Stimulated activated naive CD8-positive, alpha-beta T cell treated with anti-CD3 and anti-CD28 coated beads, Interleukin-15, amount 100 ng/mL, for 72 hours (primary cell): ENCODE data around the gene PPP2R1B.
A peak's percentile ranks its signal among the peaks of the same experiment; 100 is the strongest.

ENCODE experiments used
- ATAC-seq: fragments of 150-1000 bp; cut with Tn5 transposase; 2 replicates; pipeline ENCODE4 v1.10.0; 2021; ENCODE audit warnings: mild to moderate bottlenecking, moderate library complexity
- DNase-seq, 2 donors: peaks; one replicate each; pipeline ENCODE4 v3.0.0; 2021 to 2022
- H3K27ac Mint-ChIP-seq, 2 donors: one replicate each; pipeline ENCODE4 v1.8.0; 2022; ENCODE audit warnings: mild to moderate bottlenecking in 2 of 2, mixed read lengths in 2 of 2, moderate library complexity in 2 of 2
- H3K27me3 Mint-ChIP-seq: one replicate; pipeline ENCODE4 v1.8.0; 2022; ENCODE audit warnings: mixed read lengths
- H3K4me1 Mint-ChIP-seq: one replicate; pipeline ENCODE4 v1.8.0; 2022; ENCODE audit warnings: mild to moderate bottlenecking, mixed read lengths
- H3K4me3 Mint-ChIP-seq, 2 donors: one replicate each; pipeline ENCODE4 v1.8.0; 2022; ENCODE audit warnings: mild to moderate bottlenecking in 2 of 2, mixed read lengths in 2 of 2, moderate library complexity in 1 of 2
- H3K9me3 Mint-ChIP-seq, 2 donors: one replicate each; pipeline ENCODE4 v1.8.0; 2022; ENCODE audit warnings: mixed read lengths in 2 of 2

Gene PPP2R1B

DNA sequence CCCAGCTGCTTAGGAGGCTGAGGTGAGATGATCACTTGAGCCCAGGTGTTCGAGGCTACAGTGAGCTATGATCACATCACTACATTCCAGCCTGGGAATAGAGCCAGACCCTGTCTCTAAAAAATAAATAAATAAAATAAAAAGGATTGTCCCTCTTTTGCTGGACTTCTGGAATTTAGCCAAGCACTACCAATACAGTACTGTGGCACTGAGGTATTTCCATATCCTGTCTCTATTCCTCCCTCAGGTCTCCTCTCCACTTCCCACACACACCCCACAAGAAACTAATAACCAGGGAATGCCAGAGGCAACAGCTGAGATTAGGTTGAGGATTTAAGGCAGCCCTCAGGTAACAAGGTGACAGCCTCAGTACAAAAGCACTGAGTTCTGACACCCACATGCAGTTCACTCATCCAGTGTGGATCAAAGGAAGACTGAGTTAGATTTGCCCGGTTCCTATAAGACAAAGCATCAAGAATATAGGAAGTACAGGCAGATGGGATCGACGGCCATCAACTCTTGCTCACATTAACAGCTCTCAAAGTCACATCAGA lies 4.5 kb upstream of the PPP2R1B start:
- ATAC-seq, result no peak
- Mint-ChIP-seq H3K4me1 (peaks cover 10% of the 10 kb centered on the region), H3K9me3 (no peaks in the 10 kb centered on the region), H3K27ac (no peak overlapping the region), H3K4me3 (no peak overlapping the region), H3K27me3 (no peaks in the 10 kb centered on the region)
- no peak for DNase-seq

DNA sequence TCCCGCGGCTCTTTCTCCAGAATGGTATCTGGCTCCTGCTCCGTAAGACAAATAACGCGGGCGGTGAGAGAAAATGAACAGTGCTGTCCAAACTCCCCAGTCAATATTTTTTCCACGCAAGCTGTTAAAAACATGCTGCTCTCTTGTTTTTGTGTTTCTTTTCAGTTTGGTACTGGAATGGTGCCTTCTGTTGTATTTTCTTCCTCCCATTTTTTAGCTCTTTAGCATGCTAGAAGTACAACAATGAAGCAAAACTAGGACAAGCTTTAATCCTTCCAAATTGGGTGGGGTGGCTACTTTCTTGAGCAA lies 599 bp upstream of the PPP2R1B start:
- Mint-ChIP-seq H3K27me3 (no peaks in the 10 kb centered on the region), H3K4me3 (peak overlapping the region; percentile 95 to 100), H3K27ac (peak overlapping the region; percentile 72 to 99), H3K4me1 (peaks cover 38% of the 10 kb centered on the region), H3K9me3 (no peaks in the 10 kb centered on the region)
- ATAC-seq (no peak), DNase-seq (no peak)

DNA sequence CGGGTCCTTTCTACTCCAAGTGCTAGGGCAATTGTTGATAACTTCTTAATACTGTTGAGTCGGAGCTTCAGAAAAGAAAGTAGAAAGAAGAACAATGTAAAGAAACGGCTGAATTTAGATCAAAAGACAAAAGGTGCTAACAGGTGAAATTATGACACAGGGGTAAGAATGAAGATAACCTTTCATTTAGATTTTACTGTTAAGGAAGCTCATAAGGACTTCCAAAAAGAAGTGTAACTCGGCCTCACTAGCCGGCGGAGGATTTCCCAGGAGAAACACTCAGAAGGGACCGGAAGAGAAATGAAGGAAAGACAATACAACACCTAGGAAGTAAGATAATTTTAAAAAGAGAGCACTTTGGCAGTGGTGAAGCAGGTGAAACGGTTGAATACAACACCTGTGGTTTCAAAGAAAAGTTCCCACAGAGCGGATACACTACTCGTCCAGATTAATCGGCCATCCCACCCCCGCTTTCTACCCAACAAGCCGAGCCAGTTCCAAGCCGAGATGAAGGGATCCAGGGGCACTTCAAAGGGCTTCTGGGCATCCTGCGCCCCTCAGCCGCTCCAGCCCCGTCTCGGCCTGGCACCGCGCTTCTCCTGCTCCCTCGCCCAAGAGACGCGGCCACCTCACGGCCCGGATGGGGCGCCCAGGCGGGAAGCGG lies 737 bp downstream of the PPP2R1B start:
- peaks cover 38% of the 10 kb centered on the region for H3K4me1 Mint-ChIP-seq
- peak overlapping the region; percentile 97 to 99 for H3K27ac Mint-ChIP-seq
- DNase-seq, result no peak

DNA sequence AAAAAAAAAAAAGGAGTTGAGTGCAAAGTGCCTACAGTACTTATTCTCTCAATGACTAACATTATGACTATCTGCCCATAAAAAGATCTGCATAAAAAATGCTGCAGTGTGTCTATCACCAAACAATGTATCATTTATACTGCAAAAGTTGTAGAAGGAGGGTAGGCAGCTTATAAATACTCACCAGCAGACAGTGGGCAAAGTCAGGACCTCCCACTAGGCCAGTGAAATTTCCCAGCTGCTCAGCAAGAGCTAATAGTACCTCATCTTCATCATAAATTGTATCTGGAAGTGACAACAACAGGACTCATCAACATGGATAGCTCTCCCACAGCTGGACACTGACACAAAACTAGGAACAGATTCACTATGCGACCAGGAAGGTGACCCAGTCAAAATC lies 1.6 kb downstream of the PPP2R1B start:
- H3K27ac Mint-ChIP-seq, result no peak overlapping the region
- no peaks in the 10 kb centered on the region for H3K9me3 Mint-ChIP-seq
- peaks cover 38% of the 10 kb centered on the region for H3K4me1 Mint-ChIP-seq
- ATAC-seq (no peak), DNase-seq (no peak)
- peak overlapping the region; percentile 95 to 100 for H3K4me3 Mint-ChIP-seq
- H3K27me3 Mint-ChIP-seq, result no peaks in the 10 kb centered on the region

More for the DNA sequence above, 737 bp downstream of the PPP2R1B start:
- no peak for ATAC-seq
- Mint-ChIP-seq H3K27me3 (no peaks in the 10 kb centered on the region), H3K9me3 (no peaks in the 10 kb centered on the region), H3K4me3 (peak overlapping the region; percentile 95 to 100)

DNA sequence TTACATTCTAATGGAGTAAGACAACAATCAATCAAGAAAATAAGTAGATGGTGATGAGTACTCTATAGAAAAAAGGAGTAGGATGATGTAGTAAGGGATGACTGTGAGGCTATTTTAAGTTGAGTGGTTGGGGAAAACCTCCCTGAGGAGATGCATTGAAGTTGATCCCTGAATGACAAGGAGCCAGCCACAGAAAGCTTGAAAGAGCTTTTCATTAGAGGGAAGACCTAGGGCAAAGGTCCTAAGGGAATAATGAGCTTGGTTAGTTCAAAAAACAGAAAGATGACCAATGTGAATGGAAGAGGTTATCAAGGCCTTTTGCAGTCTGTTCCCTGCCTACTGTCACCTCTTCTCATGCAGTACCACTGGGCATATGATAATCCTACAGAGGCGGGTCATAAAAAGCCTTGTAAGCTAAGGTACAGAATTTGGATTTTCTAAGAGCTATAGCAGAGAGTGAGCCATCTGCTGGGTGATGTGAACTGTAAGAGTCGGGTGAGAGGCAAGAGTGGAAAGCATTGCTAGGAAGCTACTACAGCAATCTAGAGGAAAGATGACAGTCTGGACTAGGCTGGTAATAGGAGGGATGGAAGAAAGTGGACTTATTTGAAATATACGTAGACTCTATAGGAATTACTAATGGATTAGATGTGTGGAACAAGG lies 3.1 kb downstream of the PPP2R1B start:
- DNase-seq, result no peak
- Mint-ChIP-seq H3K27ac (no peak overlapping the region), H3K27me3 (no peaks in the 10 kb centered on the region), H3K4me3 (no peak overlapping the region), H3K4me1 (peaks cover 38% of the 10 kb centered on the region), H3K9me3 (no peaks in the 10 kb centered on the region)
- ATAC-seq, result no peak

DNA sequence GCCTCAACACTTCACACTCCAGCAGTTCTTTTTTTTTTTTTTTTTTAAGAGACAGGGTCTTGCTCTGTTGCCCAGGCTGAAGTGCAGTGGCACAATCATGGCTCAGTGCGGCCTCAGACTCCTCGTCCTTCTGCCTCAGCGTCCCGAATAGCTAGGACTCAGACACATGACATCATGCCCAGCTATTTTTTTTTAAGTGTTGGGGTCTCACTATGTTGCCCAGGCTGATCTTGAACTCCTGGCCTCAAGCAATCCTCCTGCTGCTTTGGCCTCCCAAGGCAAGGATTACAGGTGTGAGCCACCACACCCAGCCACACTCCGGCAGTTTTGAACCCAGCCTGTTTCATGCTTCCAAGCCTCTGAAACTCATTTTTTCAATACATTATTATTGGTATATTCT lies 3.7 kb downstream of the PPP2R1B start:
- no peak overlapping the region for H3K4me3 Mint-ChIP-seq
- DNase-seq (no peak), ATAC-seq (no peak)
- H3K9me3 Mint-ChIP-seq, result no peaks in the 10 kb centered on the region
- H3K4me1 Mint-ChIP-seq, result peaks cover 38% of the 10 kb centered on the region
- no peaks in the 10 kb centered on the region for H3K27me3 Mint-ChIP-seq
- H3K27ac Mint-ChIP-seq, result peak overlapping the region in 1 of 2 donors; percentile 37

DNA sequence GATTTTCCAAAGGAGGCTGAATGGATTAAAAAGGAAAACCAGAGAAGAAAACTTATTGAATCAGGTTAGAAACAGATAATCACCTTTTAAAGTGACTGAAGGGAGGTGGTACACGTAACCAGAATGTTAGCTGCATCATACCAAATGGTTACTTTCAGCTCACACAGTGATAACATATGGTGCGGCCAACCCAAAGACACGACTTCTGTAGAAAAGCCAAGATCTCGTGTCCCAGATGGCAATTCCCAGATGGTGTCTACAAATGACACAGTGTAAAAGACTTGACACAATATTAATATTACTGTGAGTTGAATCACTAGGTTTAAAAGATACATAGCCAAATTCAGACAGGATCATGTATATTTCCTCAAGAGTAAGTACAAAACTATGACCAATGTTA lies 5.2 kb downstream of the PPP2R1B start:
- DNase-seq (no peak), ATAC-seq (no peak)
- H3K9me3 Mint-ChIP-seq, result no peaks in the 10 kb centered on the region
- peaks cover 28% of the 10 kb centered on the region for H3K4me1 Mint-ChIP-seq
- H3K27me3 Mint-ChIP-seq, result no peaks in the 10 kb centered on the region
- no peak overlapping the region for H3K27ac Mint-ChIP-seq
- no peak overlapping the region for H3K4me3 Mint-ChIP-seq

DNA sequence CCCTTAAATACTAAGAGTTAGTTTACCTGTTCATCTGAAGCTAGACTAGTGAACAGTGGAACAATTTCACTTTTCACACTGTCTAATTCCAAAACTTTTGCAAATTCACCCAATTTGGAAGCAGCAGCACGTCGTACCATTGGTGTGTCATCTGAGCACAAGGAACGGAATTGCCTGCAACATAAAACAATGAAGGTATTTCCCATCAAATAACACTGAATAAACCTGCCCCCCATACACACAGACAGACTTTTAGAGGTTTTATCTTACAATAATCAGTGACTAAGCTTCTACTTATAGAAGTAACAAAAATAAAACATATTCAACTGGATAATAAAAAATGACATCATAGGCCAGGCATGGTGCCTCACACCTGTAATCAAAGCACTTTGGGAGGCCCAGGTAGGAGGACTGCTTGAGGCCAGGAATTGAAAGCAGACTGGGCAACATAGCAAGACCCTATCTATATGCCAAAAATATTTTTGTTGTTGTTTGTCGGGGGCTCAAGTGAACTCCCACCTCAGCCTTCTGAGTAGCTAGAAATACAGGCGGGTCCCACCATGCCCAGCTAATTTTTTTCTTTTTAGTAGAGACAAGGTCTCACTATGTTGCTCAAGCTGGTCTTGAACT lies 6.3 kb downstream of the PPP2R1B start:
- Mint-ChIP-seq H3K9me3 (no peaks in the 10 kb centered on the region), H3K27me3 (no peaks in the 10 kb centered on the region), H3K4me1 (peaks cover 25% of the 10 kb centered on the region), H3K27ac (no peak overlapping the region), H3K4me3 (no peak overlapping the region)
- DNase-seq (no peak), ATAC-seq (no peak)

DNA sequence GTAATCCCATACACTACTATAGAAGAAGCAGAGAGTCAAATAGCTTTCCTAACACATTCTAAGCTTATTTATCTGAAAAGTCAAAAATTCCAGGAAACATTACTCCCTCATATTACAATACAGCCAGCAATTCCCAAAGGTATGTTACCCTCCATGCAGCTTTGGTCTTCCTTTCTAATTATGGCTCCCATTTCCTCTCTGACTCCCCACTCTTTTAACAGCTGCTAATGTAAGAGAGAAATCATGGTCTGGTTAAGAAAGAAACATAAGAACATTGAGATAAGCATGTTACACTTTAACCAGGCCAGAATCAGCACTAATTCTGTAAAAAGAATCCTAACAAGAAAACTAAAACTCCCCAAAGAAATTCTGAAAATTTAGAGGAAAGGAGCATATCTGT lies 6.8 kb downstream of the PPP2R1B start:
- Mint-ChIP-seq H3K27ac (no peak overlapping the region), H3K27me3 (no peaks in the 10 kb centered on the region)
- no peak for ATAC-seq

DNA sequence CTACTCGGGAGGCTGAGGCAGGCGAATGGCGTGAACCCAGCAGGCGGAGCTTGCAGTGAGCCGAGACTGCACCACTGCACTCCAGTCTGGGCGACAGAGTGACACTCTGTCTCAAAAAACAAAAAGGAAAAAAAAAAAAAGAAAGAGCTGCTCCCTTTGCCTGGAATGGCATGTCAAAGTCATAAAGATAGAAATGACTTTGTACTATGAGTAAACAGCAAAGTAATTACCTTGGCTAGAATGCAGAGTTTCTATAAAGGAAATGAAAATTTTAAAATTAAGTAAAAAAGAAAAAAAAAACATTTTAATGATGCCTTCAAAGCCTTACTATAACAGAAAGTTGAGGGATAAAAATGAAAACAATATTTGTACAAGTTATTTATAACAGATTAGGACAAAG lies 10.1 kb downstream of the PPP2R1B start:
- Mint-ChIP-seq H3K4me3 (no peak overlapping the region), H3K27me3 (no peaks in the 10 kb centered on the region), H3K4me1 (no peaks in the 10 kb centered on the region), H3K9me3 (no peaks in the 10 kb centered on the region), H3K27ac (no peak overlapping the region)
- DNase-seq (no peak), ATAC-seq (no peak)

More for the DNA sequence above, 6.8 kb downstream of the PPP2R1B start:
- Mint-ChIP-seq H3K4me3 (no peak overlapping the region), H3K9me3 (no peaks in the 10 kb centered on the region), H3K4me1 (peaks cover 19% of the 10 kb centered on the region)
- DNase-seq, result no peak

DNA sequence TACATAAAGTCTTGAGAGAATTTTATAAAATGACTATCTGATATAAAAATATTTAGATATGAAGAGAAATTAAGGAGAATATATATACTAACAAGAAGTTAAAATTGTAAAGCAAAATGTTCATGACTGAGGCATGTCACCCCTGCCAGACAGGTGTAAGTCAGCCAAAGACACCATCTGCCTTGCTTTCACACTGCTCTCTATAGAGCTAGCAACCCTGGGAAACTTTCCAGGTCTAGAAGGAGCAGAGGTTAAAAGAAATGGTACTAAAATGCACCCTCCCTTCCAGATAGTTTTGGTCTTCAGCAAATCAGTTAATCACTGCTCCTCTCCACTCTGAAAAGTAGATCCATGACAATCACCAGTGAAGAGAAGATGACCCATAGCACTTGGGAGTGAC lies 16.5 kb downstream of the PPP2R1B start:
- Mint-ChIP-seq H3K4me1 (no peaks in the 10 kb centered on the region), H3K4me3 (no peak overlapping the region), H3K27me3 (no peaks in the 10 kb centered on the region), H3K9me3 (no peaks in the 10 kb centered on the region), H3K27ac (no peak overlapping the region)
- no peak for ATAC-seq
- no peak for DNase-seq

DNA sequence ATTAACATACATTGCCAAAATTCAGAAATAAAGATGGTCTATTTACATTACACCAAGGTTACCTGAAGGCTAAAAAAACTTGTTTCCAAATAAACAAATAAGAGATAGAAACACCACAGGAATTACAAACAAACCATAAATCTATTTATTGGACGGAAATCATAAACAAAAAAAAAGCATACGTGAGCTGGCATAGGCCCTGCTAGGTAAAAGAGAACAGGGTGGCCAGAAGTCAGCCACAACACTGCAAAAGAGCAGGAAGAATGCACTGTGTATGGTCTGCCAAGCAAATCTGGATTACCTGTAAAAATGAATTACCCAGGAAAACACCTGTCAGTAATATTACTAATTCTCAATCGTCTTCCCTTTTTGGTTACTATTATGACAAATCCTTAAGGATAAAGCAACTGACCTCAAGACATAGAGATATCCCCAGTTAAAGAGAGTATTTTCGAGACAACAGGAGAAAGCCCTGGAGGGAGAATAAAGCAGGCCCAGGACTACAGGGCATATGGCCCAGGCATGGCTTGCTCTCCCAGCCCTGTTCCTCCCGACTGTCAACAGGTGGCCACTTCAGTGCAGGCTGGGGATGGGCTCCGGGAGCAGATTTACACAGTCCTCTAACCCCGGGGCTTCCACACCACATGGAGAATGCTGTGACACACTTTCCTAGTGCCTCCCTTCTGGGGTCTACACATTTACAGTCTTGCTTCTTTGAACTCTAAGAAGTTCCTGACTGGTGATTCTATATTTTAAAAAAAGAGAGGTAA lies 18.0 kb downstream of the PPP2R1B start:
- Mint-ChIP-seq H3K4me3 (no peak overlapping the region), H3K27ac (no peak overlapping the region), H3K9me3 (no peaks in the 10 kb centered on the region), H3K27me3 (no peaks in the 10 kb centered on the region), H3K4me1 (no peaks in the 10 kb centered on the region)
- ATAC-seq (no peak), DNase-seq (no peak)

DNA sequence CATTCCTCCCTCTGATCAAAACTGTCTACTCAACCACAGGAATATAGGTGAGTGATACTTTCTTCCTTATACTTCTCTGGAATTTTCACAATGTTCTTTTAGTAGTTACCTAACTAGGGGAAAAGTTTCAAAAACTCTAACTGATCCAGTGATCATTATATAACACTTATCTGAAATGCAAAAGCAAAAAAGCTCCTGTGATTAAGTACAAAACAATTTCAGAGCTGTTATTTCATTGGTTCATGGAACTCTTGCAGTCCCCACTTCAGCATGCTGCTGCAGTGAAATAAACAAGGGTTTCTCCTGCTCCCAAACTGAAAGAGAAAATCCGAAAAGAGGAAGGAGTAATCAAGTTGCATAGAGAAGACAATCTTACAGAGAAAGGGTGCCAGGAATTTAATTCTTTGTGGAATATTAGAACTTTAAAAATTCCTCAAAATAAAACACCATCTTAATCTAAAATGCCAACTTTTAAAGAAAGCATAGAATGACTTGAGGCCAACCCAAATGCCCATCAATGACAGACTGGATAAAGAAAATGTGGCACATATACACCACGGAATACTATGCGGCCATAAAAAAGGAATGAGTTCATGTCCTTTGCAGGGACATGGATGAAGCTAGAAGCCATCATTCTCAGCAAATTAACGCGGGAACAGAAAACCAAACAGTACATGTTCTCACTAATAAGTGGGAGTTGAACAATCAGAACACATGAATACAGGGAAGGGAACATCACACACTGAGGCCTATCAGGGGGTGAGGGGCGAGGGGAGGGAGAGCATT lies 20.3 kb downstream of the PPP2R1B start:
- Mint-ChIP-seq H3K27me3 (no peaks in the 10 kb centered on the region), H3K4me3 (no peak overlapping the region), H3K9me3 (no peaks in the 10 kb centered on the region), H3K4me1 (no peaks in the 10 kb centered on the region), H3K27ac (no peak overlapping the region)
- DNase-seq, result no peak
- no peak for ATAC-seq

DNA sequence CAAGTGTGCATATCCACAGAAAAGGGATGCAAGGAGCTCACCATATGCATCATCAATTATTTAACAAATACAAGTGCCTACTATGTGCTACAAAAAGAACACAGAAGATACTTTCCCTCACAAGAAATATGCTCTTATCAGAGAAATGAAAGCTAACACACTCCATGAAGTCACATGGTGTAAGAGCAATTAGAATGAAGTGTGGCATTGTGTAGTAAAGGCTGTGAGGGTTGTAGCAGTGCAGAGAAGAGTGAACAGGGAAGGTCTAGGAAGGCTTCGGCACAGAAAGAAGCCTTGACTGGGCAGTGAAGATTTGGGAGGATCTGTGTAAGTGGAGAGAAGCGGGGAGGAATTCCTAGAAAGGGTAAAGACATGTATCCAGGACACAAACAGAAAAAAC lies 22.5 kb downstream of the PPP2R1B start:
- DNase-seq, result no peak
- Mint-ChIP-seq H3K4me3 (no peak overlapping the region), H3K27me3 (no peaks in the 10 kb centered on the region), H3K4me1 (no peaks in the 10 kb centered on the region), H3K9me3 (no peaks in the 10 kb centered on the region), H3K27ac (no peak overlapping the region)
- no peak for ATAC-seq

DNA sequence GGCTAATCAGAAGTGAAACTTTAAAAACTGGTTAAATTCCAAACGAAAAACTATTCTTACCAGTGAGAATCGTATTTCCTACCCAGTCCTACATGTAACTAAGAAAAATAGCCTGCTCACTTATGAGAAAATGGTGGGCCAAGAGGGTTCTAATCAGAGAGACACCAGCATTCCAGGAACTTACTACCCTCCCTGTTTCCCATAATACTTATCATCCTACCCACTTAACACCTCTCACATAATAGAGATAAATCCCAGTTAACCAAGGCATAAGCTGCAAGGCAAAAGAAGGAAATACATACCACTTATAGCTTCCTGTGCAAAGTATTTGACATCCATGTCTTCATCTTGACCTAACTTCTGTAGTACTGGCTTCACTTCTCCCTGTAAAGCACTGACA lies 24.4 kb downstream of the PPP2R1B start:
- no peak for DNase-seq
- ATAC-seq, result no peak
- H3K4me1 Mint-ChIP-seq, result peaks cover 8% of the 10 kb centered on the region
- no peaks in the 10 kb centered on the region for H3K27me3 Mint-ChIP-seq
- H3K4me3 Mint-ChIP-seq, result no peak overlapping the region
- H3K9me3 Mint-ChIP-seq, result no peaks in the 10 kb centered on the region
- H3K27ac Mint-ChIP-seq, result peak overlapping the region in 1 of 2 donors; percentile 63
